Trophoblast cell (in vitro differentiated cells and primary cell): ENCODE data around the gene PPP1R13L.
A peak's percentile ranks its signal among the peaks of the same experiment; 100 is the strongest.
"Not testable (repeated sequence)": the region's sequence is repeated elsewhere in the genome, so short reads cannot be mapped to it uniquely, and the experiment has no call there.

ENCODE experiments used
- DNase-seq, 2 donors: peaks; one replicate each; pipeline ENCODE4 v3.0.0-alpha.2; 2016
- H2AFZ ChIP-seq: 2 replicates; pipeline ENCODE4 v1.6.1; 2013; ENCODE audit warnings: low read length, moderate library complexity, mild to moderate bottlenecking; ENCODE audit not compliant: insufficient read depth, poor library complexity
- H2AK5ac ChIP-seq: 2 replicates; pipeline ENCODE4 v1.6.1; 2013; ENCODE audit warnings: mild to moderate bottlenecking, low read length
- H2BK120ac ChIP-seq: 2 replicates; pipeline ENCODE4 v1.6.1; 2013; ENCODE audit warnings: low read length, mild to moderate bottlenecking, moderate library complexity; ENCODE audit not compliant: insufficient read depth, poor library complexity
- H2BK12ac ChIP-seq: 2 replicates; pipeline ENCODE4 v1.6.1; 2013; ENCODE audit warnings: mild to moderate bottlenecking, low read length, moderate library complexity
- H2BK5ac ChIP-seq: 2 replicates; pipeline ENCODE4 v1.6.1; 2013; ENCODE audit warnings: low read length, low read depth, moderate library complexity, mild to moderate bottlenecking; ENCODE audit not compliant: poor library complexity
- H3K14ac ChIP-seq: 2 replicates; pipeline ENCODE4 v1.6.1; 2013; ENCODE audit warnings: mild to moderate bottlenecking, low read length
- H3K18ac ChIP-seq: 2 replicates; pipeline ENCODE4 v1.6.1; 2013; ENCODE audit warnings: mild to moderate bottlenecking, low read length
- H3K23ac ChIP-seq: 2 replicates; pipeline ENCODE4 v1.6.1; 2013; ENCODE audit warnings: low read length
- H3K27ac ChIP-seq: 2 replicates; pipeline ENCODE4 v1.5.1; 2013; ENCODE audit warnings: low read depth, mild to moderate bottlenecking, inconsistent platforms, low read length, moderate library complexity
- H3K27me3 ChIP-seq: 2 replicates; pipeline ENCODE4 v1.6.1; 2013; ENCODE audit warnings: inconsistent platforms, mild to moderate bottlenecking, low read length, moderate library complexity; ENCODE audit not compliant: insufficient read depth
- H3K36me3 ChIP-seq, 2 experiments: 1 replicate in 1 of 2; 2 replicates in 1 of 2; pipeline ENCODE4 v1.6.1; 2013; ENCODE audit warnings: low read length in 2 of 2, mild to moderate bottlenecking in 2 of 2, moderate library complexity in 1 of 2; ENCODE audit not compliant: insufficient read depth in 2 of 2, control insufficient read depth in 1 of 2
- H3K4ac ChIP-seq: 2 replicates; pipeline ENCODE4 v1.6.1; 2013; ENCODE audit warnings: low read depth, mild to moderate bottlenecking, low read length, moderate library complexity
- H3K4me1 ChIP-seq, 2 experiments: 1 replicate in 1 of 2; 2 replicates in 1 of 2; pipeline ENCODE4 v1.6.1; 2013; ENCODE audit warnings: low read length in 2 of 2, mild to moderate bottlenecking in 2 of 2, moderate library complexity in 1 of 2; ENCODE audit not compliant: insufficient read depth in 2 of 2, control insufficient read depth in 1 of 2
- H3K4me2 ChIP-seq: 2 replicates; pipeline ENCODE4 v1.6.1; 2013; ENCODE audit warnings: inconsistent platforms, mild to moderate bottlenecking, low read length, moderate library complexity
- H3K4me3 ChIP-seq: 2 replicates; pipeline ENCODE4 v1.5.1; 2013; ENCODE audit warnings: mild to moderate bottlenecking, low read depth, low read length, inconsistent platforms
- H3K79me1 ChIP-seq: one replicate; pipeline ENCODE4 v1.6.1; 2013; ENCODE audit warnings: low read length
- H3K79me2 ChIP-seq: 2 replicates; pipeline ENCODE4 v1.6.1; 2013; ENCODE audit warnings: low read length, mild to moderate bottlenecking; ENCODE audit not compliant: control insufficient read depth, insufficient read depth, poor library complexity
- H3K9ac ChIP-seq: 2 replicates; pipeline ENCODE4 v1.6.1; 2013; ENCODE audit warnings: mild to moderate bottlenecking, low read length
- H3K9me3 ChIP-seq: 2 replicates; pipeline ENCODE4 v1.6.1; 2013; ENCODE audit warnings: low read depth, mild to moderate bottlenecking, control low read depth, inconsistent platforms, low read length; ENCODE audit not compliant: insufficient read depth
- H4K12ac ChIP-seq: 2 replicates; pipeline ENCODE4 v1.6.1; 2013; ENCODE audit warnings: low read depth, mild to moderate bottlenecking, low read length, moderate library complexity
- H4K8ac ChIP-seq: 2 replicates; pipeline ENCODE4 v1.6.1; 2013; ENCODE audit warnings: low read depth, mild to moderate bottlenecking, low read length, moderate library complexity
- H4K91ac ChIP-seq: one replicate; pipeline ENCODE4 v1.6.1; 2013; ENCODE audit warnings: low read depth, mild to moderate bottlenecking, low read length, moderate library complexity
- WGBS: extraction: QIAGEN DNeasy Blood & Tissue Kit; methylation state at CpG from one replicate; pipeline ENCODE4 v1.1.7; 2013; ENCODE audit warnings: missing lambda C conversion rate; ENCODE audit not compliant: insufficient read length, insufficient coverage; ENCODE audit errors: extremely low coverage; 5-methylcytosine and 5-hydroxymethylcytosine counted together

The PPP1R13L gene

DNA sequence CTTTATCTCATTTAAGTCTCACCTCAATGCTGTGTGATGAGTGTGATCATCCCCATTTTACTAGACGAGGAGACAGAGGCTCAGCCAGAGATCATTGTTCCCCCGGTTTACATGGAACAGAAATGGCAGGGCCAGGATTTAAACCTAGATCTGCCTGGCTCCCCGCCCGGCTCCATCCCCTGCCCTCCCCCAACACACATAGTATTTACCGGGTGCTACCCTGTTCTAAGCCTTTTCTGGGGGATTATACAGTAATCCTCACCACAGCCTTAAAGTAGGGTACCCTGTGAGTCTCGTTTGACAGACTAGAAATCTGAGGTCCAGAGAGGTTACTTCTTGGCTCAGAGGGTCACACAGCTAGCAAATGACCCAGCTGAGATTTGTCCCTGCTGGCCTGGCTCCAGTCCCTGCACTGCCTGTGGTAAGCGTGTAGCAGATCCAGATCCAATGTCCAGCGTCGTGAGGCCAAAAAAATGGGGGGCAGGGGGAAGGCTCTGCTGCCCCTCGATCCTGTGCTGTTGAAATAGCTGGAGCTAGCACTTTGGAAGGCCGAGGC is 68.1 kb downstream of the PPP1R13L start:
- no peak for DNase-seq
- no peak overlapping the region for H3K4me3 ChIP-seq
- no peak overlapping the region for H2AK5ac ChIP-seq
- H3K36me3 ChIP-seq = no peaks in the 10 kb centered on the region
- no peak overlapping the region for H4K91ac ChIP-seq
- H2BK5ac ChIP-seq = no peak overlapping the region
- H3K27ac ChIP-seq = no peak overlapping the region
- no peak overlapping the region for H2BK120ac ChIP-seq
- no peak overlapping the region for H4K8ac ChIP-seq
- H3K4me1 ChIP-seq = peaks cover 0 to 8% of the 10 kb centered on the region in 2 experiments
- no peak overlapping the region for H3K4ac ChIP-seq
- peak overlapping the region; percentile 2 for H4K12ac ChIP-seq
- no peak overlapping the region for H2AFZ ChIP-seq
- H3K9me3 ChIP-seq = peaks cover 6% of the 10 kb centered on the region
- H3K23ac ChIP-seq = no peak overlapping the region
- no peak overlapping the region for H3K14ac ChIP-seq
- peaks cover 8% of the 10 kb centered on the region for H3K27me3 ChIP-seq
- no peak overlapping the region for H2BK12ac ChIP-seq
- no peak overlapping the region for H3K9ac ChIP-seq
- H3K79me2 ChIP-seq = no peaks in the 10 kb centered on the region
- no CpG with 5 or more reads among the region's 11 CpGs for WGBS
- H3K4me2 ChIP-seq = no peak overlapping the region
- H3K18ac ChIP-seq = no peak overlapping the region
- H3K79me1 ChIP-seq = no peaks in the 10 kb centered on the region

GRCh38 chr19:45334881-45335280 is 70.0 kb downstream of the PPP1R13L start:
- H4K12ac ChIP-seq, H2BK5ac ChIP-seq, H2AFZ ChIP-seq, H3K9me3 ChIP-seq, H3K4me2 ChIP-seq, H3K4me3 ChIP-seq, H3K27me3 ChIP-seq, H2BK120ac ChIP-seq, H3K4ac ChIP-seq, H3K27ac ChIP-seq, H2AK5ac ChIP-seq, DNase-seq, H4K8ac ChIP-seq, H4K91ac ChIP-seq, H3K79me1 ChIP-seq, H3K23ac ChIP-seq, H3K18ac ChIP-seq, H3K14ac ChIP-seq, H3K4me1 ChIP-seq, H3K79me2 ChIP-seq, H2BK12ac ChIP-seq, H3K36me3 ChIP-seq, H3K9ac ChIP-seq: not testable (repeated sequence)
- WGBS = no CpG with 5 or more reads among the region's 4 CpGs

DNA sequence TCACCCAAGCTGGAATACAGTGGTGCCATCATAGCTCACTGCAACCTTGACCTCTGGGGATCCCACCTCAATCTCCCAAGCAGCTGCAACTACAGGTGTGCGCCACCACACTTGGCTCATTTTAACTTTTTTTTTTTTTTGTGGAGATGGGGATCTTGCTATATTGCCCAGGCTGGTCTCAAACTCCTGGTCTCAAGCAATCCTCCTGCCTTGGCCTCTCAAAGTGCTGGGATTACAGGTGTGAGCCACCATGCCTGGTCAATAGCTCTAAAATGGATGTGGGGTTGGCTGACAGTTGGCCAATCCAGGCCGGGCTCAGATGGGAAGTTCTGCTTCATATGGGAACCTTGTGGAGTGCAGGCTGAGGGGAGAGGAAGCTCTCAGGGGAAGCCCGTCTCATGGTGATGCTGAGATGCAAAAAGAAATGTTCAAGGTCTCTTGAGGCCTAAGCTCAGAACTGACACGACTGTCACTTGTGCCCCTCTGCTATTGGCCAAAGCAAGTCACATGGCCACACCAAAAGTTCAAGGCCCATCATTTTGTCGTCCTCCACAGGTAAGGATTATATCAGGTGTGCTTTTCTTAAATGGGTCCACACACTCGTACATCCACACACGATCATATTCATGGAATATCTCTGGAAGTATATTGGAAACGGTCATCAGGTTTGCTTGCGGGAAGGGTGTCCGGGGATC is 71.1 kb downstream of the PPP1R13L start:
- no peak overlapping the region for H2AK5ac ChIP-seq
- no peak overlapping the region for H3K9ac ChIP-seq
- no peak overlapping the region for H3K4me3 ChIP-seq
- WGBS = no CpG with 5 or more reads among the region's 10 CpGs
- DNase-seq = no peak
- no peak overlapping the region for H4K91ac ChIP-seq
- peaks cover 2% of the 10 kb centered on the region for H3K9me3 ChIP-seq
- H2BK120ac ChIP-seq = no peak overlapping the region
- no peaks in the 10 kb centered on the region for H3K79me2 ChIP-seq
- H2BK5ac ChIP-seq = no peak overlapping the region
- H3K23ac ChIP-seq = no peak overlapping the region
- no peak overlapping the region for H3K27ac ChIP-seq
- H3K4ac ChIP-seq = no peak overlapping the region
- no peak overlapping the region for H4K12ac ChIP-seq
- H2AFZ ChIP-seq = no peak overlapping the region
- no peaks in the 10 kb centered on the region for H3K4me1 ChIP-seq
- no peak overlapping the region for H3K18ac ChIP-seq
- no peaks in the 10 kb centered on the region for H3K36me3 ChIP-seq
- H3K79me1 ChIP-seq = no peaks in the 10 kb centered on the region
- H4K8ac ChIP-seq = no peak overlapping the region
- H3K4me2 ChIP-seq = no peak overlapping the region
- no peak overlapping the region for H3K14ac ChIP-seq
- no peaks in the 10 kb centered on the region for H3K27me3 ChIP-seq
- H2BK12ac ChIP-seq = no peak overlapping the region

- no peak overlapping the region for H3K9ac ChIP-seq
- H4K12ac ChIP-seq = no peak overlapping the region
- H3K79me1 ChIP-seq = no peaks in the 10 kb centered on the region
- no peak overlapping the region for H3K4me2 ChIP-seq
- H3K9me3 ChIP-seq = peaks cover 2% of the 10 kb centered on the region
- H3K27me3 ChIP-seq = no peaks in the 10 kb centered on the region
- no peak overlapping the region for H4K91ac ChIP-seq
- H2AK5ac ChIP-seq = no peak overlapping the region
- WGBS = no CpG with 5 or more reads among the region's 7 CpGs
- H3K4ac ChIP-seq = no peak overlapping the region
- H2BK12ac ChIP-seq = no peak overlapping the region
- no peak overlapping the region for H3K18ac ChIP-seq
- no peak overlapping the region for H3K14ac ChIP-seq
- no peaks in the 10 kb centered on the region for H3K79me2 ChIP-seq
- H2BK120ac ChIP-seq = no peak overlapping the region
- H2AFZ ChIP-seq = no peak overlapping the region
- H3K4me3 ChIP-seq = no peak overlapping the region
- DNase-seq = no peak
- H3K4me1 ChIP-seq = peaks cover 0 to 1% of the 10 kb centered on the region in 2 experiments
- H2BK5ac ChIP-seq = no peak overlapping the region
- no peaks in the 10 kb centered on the region for H3K36me3 ChIP-seq
- H3K23ac ChIP-seq = no peak overlapping the region
- H4K8ac ChIP-seq = no peak overlapping the region
- no peak overlapping the region for H3K27ac ChIP-seq
Measured at GRCh38 chr19:45331411-45331810, 73.5 kb downstream of the PPP1R13L start.
